IPS DF 4.7 (cell line): ENCODE data around the gene CCDC93.

Experiments
- DNase-seq: peaks from one replicate; pipeline ENCODE4 v3.0.0-alpha.2; 2013; ENCODE audit warnings: low spot score; ENCODE audit errors: extremely low read depth

The CCDC93 gene

DNA sequence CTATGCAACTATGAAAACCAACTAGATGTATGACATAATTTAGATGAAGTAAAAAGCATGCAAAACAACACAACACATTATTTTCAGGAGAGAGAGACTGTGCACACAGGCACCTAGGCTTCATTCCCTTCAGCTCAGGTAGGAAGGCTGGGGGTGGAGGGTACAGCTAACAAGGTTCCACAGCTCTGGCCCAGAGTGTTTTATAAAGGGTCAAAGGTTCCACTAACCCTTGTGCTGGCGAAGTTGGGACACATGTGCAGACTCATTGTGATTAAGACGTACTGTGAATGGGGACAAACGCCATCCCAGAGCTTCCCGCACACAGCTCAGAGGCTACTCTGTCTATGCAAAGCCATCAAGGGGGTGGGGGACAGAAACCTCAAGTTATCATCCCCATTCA, 19.1 kb downstream of the CCDC93 start:
- no peak for DNase-seq

DNA sequence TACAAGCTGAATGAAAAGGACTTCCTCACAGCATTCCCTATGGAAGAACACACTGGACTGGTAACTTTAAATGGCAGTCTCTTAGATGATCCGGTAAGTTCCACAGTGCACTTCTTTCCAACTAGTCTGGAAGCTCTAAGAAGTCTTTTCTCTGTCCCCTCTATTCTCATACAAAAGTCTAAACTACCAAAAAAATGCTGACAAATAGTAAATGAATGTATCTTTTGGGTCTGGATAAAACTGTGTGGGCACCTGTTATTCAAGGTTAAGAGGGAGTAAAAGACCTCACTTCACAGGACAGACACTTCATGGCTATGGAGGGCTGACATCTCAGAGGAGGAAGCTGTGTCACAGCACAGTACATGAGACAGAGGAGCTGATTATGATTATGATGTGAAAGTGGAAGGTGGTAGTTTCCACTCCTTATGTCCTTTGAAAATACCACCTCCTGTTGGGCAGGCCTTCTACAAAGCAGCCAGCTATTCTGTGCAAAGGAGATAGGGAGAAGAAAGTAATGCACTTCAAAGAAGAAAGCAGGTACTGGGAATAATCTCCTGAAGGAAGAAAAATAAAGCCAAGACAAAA, 23.9 kb downstream of the CCDC93 start:
- DNase-seq: no peak

- no peak for DNase-seq
These were observed 26.7 kb downstream of the CCDC93 start for GRCh38 chr2:117987121-117987520.

GRCh38 chr2:117985092-117985491, 28.8 kb downstream of the CCDC93 start:
- DNase-seq: no peak

- no peak for DNase-seq
These were observed 29.7 kb downstream of the CCDC93 start for GRCh38 chr2:117984208-117984607.

DNA sequence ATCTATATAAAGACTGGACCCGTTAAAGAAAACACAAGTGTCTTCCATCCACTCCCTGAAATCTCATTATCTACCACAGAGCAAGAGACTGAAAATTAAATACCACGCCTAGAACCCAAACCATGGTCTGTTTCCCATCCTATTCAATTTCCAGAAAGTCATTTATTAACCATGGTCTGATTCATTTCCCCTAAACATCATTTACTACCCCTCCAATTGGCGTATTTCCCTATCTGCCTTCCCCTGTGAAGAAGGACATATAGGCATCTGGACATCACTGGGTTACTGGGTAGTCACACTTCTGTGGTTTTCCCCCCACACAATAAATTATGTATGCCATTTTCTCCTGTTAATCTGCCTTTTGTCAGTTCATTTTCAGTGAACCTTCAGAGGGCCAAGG, 30.8 kb downstream of the CCDC93 start:
- DNase-seq: no peak

DNA sequence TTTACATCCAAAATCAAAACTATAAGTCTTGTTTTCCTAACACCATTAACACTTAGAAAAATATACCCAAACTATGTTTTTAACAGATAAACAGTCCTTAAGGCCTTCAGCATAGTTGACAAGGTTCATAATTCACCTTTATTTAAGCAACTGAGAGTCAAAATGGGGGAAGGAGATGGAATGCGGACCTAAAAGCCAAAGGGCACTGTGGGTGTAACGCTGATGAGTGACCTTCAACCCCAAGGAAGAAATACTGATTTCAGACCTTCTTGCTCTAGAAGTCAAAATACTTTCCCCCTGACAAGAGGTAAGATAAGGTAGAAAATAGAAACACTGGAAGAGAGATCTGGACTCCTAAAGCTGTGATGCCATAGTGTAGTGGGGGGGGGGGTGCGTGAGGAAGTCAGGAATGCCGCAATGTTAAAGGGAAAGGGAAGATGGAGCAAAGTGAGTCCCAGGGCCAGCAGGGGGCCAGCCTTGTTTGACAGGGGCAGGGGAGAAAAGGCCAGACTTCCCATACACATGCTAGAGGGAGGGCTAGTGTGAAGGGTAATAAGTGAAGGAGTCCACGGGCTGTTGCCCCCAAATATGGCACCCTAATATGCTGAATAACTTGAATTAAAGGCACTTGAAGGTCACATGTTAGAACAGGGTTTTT, 31.4 kb downstream of the CCDC93 start:
- no peak for DNase-seq

DNA sequence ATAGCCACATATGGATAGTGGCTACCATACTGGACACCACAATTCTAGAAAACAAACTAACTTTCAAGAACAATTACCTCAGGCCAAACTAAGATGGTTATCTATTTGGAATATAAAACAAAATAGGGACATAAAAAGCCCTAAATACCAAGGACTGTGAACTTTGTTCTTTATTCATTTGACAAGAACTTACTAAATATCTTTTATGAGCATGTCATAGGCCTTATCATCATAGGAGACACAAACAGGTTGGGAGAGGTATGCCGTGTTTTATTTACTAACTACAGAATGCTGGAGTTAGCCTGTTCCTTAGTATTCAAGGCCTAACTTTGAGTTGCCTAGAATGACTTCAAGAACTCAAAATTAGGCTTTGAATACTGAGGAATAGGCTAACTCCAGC, 32.1 kb downstream of the CCDC93 start:
- no peak for DNase-seq

DNA sequence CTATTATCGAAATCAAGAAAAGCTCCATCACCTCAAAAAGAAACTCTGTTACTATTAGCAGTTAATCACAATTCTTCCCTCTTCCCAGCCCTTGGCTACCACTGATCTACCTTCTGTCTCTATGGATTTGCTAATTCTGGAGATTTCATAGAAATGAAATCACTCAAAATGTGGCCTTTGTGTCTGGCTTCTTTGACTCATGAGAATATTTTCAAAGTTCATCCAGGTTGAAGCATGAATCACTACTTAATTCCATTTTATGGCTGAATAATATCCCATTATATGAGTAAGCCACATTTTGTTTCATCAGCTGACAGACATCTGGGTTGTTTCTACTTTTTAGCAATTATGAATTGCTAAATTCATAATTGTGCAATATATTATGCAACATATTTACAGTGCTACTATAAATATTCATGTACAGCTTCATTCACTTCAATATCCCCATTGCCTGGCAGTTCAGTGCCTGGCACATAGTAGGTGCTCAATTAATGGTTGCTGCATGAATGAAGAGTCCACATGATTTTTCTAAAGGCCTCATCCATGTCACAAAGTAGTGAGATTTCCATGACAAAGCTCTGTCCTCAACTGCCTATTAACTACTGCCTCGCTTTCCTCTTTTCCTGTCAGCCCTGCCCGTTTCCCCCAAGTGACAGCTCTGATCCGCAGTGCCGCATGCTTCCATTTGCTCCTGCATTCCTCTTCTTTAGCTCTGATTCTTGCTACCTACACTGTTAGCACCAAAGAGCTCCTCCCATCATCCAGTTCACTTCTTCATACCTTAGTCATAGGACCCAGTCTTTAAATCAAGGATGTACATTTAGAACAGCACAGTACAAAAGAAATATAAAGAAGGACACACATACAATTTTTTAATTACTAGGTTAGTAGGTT, 32.8 kb downstream of the CCDC93 start:
- no peak for DNase-seq

GRCh38 chr2:117979911-117980701, 33.8 kb downstream of the CCDC93 start:
- no peak for DNase-seq

DNA sequence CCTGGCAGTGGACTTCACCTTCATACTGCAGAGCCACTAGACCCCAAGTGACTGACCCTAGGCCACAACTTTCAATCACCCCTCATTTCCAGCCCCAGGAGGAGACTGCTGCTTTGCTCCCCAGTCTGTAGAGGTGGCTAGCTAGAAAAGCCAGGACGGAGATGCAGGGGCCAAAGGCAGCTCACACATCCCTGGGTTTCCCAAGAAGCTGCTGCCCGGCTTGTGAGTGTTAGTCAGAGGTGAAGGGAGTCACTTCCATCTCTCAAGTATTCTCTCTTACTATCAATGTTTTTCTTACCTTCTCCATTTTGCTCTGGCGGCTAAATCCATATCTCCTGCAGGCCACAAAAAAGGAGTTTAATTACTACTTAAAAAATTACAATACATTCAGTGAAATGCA, 36.2 kb downstream of the CCDC93 start:
- no peak for DNase-seq

- no peak for DNase-seq
These were observed 37.3 kb downstream of the CCDC93 start for GRCh38 chr2:117976581-117976980.

- DNase-seq: no peak
These were observed 40.3 kb downstream of the CCDC93 start for GRCh38 chr2:117973498-117974082.

GRCh38 chr2:117972476-117973123, 41.3 kb downstream of the CCDC93 start:
- no peak for DNase-seq

DNA sequence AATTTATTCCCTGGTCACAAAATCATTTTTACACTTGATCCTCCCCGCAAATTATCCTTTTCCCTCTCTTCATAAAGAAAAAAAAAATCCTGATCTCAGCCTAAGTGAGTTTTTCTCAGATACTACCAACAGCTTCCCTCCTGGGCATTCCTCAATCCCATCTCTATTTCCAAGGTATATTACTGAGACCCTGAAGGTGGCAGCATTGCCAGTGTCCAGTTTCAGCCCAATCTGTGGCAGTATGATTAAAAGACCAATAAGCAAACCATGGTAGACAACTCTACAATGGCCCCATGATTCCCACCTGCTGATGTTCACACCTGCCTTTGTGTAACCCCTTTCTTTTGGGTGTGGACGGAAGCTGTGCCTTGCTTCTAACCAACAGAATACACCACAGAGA, 45.1 kb downstream of the CCDC93 start:
- no peak for DNase-seq

DNA sequence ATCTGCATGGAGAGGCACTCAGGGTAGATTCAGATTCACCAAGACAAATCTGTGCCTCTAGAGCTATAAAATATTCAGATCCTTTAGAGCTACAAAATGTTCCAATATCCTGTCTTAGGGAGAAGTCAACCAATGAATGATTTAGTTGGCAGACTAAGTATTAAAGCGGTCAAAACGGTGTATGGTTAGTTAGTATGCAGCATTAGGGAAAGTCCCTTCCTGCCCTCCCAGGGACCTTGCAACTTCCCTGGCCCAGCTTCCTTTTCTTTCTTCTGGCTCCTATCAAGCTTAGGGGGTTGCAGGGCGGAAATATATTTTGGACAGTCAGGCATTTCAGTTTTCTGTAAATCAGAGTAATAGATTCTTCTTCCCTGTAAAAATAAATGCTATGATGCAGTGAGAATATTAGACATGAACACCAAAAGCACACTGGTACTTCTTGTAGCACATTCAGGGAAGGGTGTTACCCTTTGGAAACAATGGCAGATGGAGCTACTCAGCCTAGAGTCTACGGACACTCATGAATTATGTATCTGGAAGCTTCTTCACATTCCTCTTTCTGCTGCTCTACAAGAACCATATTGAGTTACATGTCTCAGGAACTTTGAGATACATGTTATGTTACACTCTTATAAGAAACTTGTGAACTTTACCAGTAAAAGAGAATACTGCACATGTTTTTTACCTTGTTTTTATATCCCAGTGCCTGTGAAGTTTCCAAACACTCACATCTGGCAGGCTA, 45.7 kb downstream of the CCDC93 start:
- no peak for DNase-seq

GRCh38 chr2:117963446-117963845, 50.4 kb downstream of the CCDC93 start:
- no peak for DNase-seq

DNA sequence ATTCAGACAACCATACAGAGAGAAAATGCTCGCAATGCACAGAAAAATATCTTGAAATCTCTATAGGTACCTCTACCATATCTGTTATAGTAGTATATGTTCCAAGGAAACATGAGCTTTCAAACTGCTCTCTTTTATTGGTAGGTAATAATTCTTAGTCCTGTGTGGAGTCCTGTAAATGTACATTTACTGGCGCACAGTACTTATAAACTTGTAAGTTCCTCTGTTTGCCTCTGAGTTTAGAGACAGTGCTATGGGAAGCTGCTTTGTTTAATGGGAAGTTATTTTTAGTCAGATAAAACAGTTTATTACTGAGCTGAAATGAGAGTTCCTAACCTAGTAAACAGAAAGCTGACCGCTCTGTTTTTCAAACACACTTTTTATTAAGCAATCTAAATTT, 52.7 kb downstream of the CCDC93 start:
- DNase-seq: no peak

DNA sequence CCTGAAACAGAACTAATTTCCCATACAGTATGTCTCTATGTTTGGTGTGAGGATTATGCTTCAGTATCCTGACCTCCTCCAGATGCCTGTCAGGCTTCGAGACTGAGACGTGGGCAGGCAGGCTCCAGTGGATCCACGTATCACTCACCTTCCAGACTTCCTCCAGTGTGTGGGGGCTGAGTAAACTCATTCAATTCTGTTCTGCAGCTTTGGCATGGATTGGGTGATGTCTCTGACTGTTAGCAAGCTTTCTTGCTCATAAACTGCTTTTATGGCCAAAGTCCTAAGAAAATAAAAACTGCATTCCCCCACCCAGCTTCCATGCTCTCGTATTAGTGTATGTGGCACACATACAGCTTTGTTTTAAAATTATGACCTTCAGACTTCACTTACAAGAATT, 53.6 kb downstream of the CCDC93 start:
- DNase-seq: no peak

GRCh38 chr2:117958186-117958585, 55.7 kb downstream of the CCDC93 start:
- no peak for DNase-seq
